ENCODE data around the gene PNRC2.

- TF ChIP-seq, protein P1, sequence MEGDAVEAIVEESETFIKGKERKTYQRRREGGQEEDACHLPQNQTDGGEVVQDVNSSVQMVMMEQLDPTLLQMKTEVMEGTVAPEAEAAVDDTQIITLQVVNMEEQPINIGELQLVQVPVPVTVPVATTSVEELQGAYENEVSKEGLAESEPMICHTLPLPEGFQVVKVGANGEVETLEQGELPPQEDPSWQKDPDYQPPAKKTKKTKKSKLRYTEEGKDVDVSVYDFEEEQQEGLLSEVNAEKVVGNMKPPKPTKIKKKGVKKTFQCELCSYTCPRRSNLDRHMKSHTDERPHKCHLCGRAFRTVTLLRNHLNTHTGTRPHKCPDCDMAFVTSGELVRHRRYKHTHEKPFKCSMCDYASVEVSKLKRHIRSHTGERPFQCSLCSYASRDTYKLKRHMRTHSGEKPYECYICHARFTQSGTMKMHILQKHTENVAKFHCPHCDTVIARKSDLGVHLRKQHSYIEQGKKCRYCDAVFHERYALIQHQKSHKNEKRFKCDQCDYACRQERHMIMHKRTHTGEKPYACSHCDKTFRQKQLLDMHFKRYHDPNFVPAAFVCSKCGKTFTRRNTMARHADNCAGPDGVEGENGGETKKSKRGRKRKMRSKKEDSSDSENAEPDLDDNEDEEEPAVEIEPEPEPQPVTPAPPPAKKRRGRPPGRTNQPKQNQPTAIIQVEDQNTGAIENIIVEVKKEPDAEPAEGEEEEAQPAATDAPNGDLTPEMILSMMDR (conservative IDR thresholded peaks at IDR 0.05; ENCODE audit: low read length): no peak
- no peak for TF ChIP-seq EZH2phosphoT487 (IDR thresholded peaks at IDR 0.05; ENCODE audit: borderline replicate concordance)
Observed at GRCh38 chr1:23984417-23985186, 25.0 kb downstream of the PNRC2 start.

Measured in Loucy (cell line).